ENCODE measurements around the gene BMPR1A.
A peak's percentile ranks its signal among the peaks of the same experiment; 100 is the strongest.

Gene BMPR1A

GRCh38 chr10:86756511-86757112 is at the start of gene BMPR1A:
BMPR1A (plus strand) TSS chr10:86756619; CDS start chr10:86876019, 119,400 bp downstream.
- DNase-seq (ENCODE audit: low spot score) = no peak

DNA sequence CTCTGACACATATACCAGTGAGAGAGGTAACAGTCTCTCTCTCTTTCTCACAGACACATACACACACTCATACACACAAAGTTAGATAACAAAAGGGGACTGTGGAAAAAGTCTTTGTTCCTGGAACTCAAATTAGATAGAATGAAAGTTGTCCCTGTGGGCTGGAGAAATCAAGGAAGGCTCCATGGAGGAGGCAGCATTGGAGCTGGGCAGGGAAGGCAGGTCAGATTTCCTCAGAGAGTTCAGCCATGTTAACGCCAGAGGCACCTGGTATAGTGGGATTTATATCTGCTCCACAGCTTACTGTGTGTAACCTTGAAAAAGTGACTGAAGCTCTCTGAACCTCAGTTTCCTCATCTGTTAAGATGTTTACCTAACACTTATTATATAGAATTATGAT is 49.4 kb upstream of the BMPR1A start:
- no peak for DNase-seq (ENCODE audit: low spot score)

GRCh38 chr10:86707505-86707904 is 48.9 kb upstream of the BMPR1A start:
- no peak for DNase-seq (ENCODE audit: low spot score)

- no peak for DNase-seq (ENCODE audit: low spot score)
These were observed 48.2 kb upstream of the BMPR1A start for GRCh38 chr10:86708068-86708782.

GRCh38 chr10:86708783-86709380 is 47.5 kb upstream of the BMPR1A start:
- DNase-seq (ENCODE audit: low spot score) = no peak

DNA sequence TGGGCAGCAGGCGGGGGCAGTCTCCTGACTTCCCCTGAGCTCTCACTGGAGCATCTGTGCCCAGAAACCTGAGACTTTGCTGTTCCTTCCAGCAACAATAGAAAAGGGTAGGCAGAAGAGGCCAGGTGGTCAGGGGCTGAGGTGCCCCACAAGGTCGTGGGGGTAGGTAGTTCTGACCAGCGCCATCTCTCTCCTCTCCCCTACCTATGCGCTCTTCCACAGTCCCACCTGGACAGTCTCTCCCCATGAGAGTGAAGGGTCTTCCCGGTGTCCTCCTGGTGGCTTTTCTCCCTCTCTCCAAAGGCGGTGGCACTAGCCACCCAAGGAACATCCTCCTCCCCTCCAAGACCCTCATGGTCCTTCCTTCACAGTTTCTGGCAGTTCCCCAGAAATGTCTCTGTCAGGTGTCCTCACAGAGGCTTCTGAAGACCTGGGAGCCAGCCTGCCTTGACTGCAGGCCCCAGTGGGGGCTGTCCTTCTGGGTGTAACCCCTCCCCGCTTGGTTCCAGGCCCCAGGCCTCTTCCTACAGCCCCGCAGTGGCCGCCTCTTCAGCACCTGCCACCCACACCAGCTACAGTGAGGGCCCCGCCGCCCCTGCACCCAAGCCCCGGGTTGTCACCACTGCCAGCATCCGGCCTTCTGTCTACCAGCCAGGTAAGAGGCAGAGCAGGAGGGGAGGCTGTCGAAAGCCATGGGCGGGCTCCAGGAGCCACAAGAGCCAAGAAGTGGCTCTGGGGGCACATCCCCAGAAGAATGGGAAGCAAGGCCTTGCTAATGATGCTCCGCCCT is 46.8 kb upstream of the BMPR1A start:
- DNase-seq (ENCODE audit: low spot score) = no peak

DNA sequence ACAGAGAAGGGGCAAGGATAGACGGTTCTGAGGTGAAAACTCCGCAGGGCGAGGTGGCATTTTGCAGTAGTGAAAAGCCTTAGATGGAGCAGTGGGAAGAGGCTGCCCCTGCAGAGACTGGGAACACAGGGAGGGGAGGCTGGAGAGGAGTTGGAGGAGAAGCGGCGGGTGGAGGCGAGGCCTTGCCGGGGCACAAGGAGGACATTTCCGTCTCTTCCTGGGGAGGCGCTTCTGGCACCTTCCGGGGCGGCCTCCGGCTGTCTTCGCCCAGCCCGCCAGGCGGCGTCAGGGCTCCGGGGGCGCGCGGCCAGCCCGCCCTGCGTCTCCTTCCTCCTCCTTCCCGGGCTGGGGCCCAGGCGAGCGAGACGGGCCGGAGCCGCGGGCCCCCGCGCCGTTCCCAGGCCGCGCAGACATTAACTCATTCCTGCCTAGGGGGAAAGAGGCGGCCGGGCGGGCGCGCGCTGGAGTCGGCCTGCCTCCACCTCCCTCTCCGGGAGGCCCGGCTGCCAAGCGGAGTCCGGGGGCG is 45.4 kb upstream of the BMPR1A start:
- peak; percentile 87 for DNase-seq (ENCODE audit: low spot score)

- peak; percentile 43 for DNase-seq (ENCODE audit: low spot score)
These were observed 44.7 kb upstream of the BMPR1A start for GRCh38 chr10:86711513-86712316.

DNA sequence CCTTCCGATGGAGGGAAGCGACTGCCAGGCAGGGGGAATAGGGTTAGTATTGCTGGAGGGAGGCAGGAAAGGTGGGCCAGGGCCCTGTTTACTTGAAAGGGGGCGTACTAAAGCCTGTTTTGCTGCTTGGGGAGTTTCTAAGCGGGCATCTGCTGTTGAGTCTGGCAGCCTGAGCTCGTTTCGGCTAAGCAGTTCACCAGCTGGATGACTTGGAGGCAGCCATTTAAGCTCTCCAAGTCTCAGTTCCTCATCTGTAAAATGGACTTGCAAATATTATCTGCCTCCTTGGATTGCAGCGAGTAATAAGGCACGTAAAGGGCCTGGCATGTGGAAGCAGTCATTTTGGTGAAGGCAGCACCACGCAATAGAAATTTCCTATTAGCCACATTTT is 44.1 kb upstream of the BMPR1A start:
- no peak for DNase-seq (ENCODE audit: low spot score)

DNA sequence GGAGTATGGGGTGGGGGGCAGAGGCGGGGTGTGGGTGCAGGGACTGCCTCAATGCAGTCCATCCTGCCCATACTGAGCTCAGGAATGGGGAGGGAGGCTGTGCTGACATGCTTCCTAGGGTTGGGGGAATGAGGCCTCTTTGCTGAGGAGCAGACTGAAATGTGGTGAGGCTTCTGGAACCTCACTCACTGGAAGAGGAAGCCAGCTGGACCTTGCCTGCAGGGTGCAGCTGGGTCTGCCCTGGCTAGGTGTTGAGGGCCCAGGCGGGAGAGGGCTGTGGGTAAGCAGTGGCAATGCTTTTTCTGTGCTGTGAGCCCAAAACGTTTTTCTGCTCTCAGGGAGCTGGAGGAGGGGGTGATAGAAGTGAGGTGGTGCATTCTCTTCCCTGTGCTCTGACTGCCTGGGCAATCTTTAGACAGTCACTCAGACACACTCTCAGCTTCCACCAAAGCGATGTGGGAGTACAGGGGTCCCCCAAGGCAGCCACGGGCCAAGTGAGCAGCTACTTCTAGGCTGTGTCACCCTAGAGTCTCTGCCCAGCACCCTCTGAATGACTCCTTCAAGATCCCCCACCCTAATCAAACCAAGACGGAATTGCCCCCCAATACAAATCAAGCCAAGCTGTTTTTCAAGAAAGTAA is 41.1 kb upstream of the BMPR1A start:
- DNase-seq (ENCODE audit: low spot score) = no peak

DNA sequence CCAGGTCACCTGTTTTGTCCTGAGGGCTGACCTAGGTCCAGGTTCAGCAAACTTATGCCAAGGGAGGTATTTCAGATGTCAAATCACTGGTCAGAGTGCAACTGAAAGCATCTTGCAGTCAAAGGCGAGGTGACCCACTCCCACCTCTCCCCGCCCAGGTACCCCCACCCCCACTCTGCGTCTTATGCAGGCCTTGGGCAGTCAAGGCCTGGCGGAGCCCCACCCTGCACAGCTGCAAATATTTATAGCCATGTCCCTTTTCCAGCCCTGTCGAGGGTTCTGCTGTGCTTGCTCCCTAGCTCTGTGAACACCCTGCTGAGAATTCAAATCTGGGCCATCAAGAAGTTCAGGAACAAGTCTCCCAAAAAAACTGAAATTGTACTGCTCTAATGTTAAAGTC is 40.6 kb upstream of the BMPR1A start:
- no peak for DNase-seq (ENCODE audit: low spot score)

DNA sequence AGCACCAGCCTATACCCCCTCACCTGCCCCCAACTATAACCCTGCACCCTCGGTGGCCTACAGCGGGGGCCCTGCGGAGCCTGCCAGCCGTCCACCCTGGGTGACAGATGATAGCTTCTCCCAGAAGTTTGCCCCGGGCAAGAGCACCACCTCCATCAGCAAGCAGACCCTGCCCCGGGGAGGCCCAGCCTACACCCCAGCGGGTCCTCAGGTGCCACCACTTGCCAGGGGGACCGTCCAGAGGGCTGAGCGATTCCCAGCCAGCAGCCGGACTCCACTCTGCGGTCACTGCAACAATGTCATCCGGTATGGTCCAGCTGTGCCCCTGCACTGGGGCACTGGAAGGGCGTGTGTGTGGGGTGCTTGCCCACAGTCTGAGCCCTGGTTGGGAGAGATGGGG is 40.0 kb upstream of the BMPR1A start:
- no peak for DNase-seq (ENCODE audit: low spot score)

DNA sequence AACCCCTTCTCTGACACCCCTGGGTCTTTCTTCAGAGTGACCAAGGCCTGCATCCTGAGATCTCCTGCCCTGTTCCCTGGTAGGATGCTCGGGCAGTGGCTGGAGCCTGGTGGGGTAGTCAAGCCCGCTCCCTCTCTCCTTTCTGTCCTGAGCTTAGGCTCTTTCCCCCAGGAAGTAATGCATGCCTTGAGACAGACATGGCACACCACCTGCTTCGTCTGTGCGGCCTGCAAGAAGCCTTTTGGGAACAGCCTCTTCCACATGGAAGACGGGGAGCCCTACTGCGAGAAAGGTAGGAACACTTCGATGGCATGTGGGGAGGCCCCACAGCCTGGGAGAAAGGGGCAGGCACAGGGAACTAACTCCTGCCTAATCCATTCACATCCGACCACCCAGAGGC is 37.9 kb upstream of the BMPR1A start:
- no peak for DNase-seq (ENCODE audit: low spot score)

- DNase-seq (ENCODE audit: low spot score) = no peak
These were observed 35.2 kb upstream of the BMPR1A start for GRCh38 chr10:86721232-86721631.

- no peak for DNase-seq (ENCODE audit: low spot score)
These were observed 33.4 kb upstream of the BMPR1A start for GRCh38 chr10:86723009-86723408.

- no peak for DNase-seq (ENCODE audit: low spot score)
These were observed 32.0 kb upstream of the BMPR1A start for GRCh38 chr10:86724445-86724844.

GRCh38 chr10:86725980-86726676 is 30.3 kb upstream of the BMPR1A start:
- DNase-seq (ENCODE audit: low spot score) = no peak

DNA sequence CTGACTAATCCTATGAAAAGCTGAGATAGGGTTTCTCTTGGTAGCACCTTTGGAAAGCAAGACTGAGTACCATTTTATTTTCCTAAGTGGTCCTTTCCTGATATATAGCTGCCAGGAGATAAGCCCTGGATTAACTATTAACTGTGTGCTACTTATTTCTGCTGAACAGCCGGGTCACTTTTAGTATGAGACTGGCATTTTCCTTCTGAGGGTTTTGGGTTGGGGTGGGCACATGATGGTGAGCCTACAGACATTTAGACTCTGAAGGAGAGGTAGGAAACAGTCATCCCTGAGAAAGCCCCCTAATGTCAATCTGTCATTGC is 29.8 kb upstream of the BMPR1A start:
- DNase-seq (ENCODE audit: low spot score) = no peak

GRCh38 chr10:86727470-86727869 is 28.9 kb upstream of the BMPR1A start:
- DNase-seq (ENCODE audit: low spot score) = no peak

GRCh38 chr10:86728056-86728455 is 28.4 kb upstream of the BMPR1A start:
- DNase-seq (ENCODE audit: low spot score) = no peak

GRCh38 chr10:86729677-86730076 is 26.7 kb upstream of the BMPR1A start:
- DNase-seq (ENCODE audit: low spot score) = no peak
